K562 (cell line): ENCODE measurements around the gene CORT. TPM values are rescaled to one million over a fixed set of nuclear protein-coding genes. Genes with fewer than 3 reads are reported as not detected.

Experiments
- FOXK1 ChIP-seq: sonication (generic); formaldehyde crosslinking; IDR thresholded peaks from 2 replicates; pipeline ENCODE4 v1.8.0; 2022; ENCODE audit warnings: missing genetic modification reagents, mild to moderate bottlenecking, borderline replicate concordance
- FUS ChIP-seq: fragments of 200-400 bp; formaldehyde crosslinking; optimal IDR thresholded peaks from 2 replicates; pipeline ENCODE3; 2017; ENCODE audit warnings: low read depth, low read length
- HNRNPK ChIP-seq: fragments of 200-400 bp; formaldehyde crosslinking; IDR thresholded peaks from one replicate; pipeline ENCODE4 v1.6.1; 2018; ENCODE audit warnings: mild to moderate bottlenecking, low read depth, low read length; ENCODE audit not compliant: poor library complexity, severe bottlenecking
- KAT2B ChIP-seq: IDR thresholded peaks from one replicate; pipeline ENCODE4 v1.6.1; 2012; ENCODE audit warnings: low read depth, mild to moderate bottlenecking, control low read depth, inconsistent platforms, low read length, moderate library complexity
- KDM4B ChIP-seq, 2 experiments: fragments of 450-650 bp in 1 of 2; sonication (generic) in 1 of 2; IDR thresholded peaks; 2 replicates each; pipeline ENCODE4 v1.6.1; 2016 to 2017; ENCODE audit warnings: borderline replicate concordance in 2 of 2, antibody characterized with exemption in 1 of 2, low read depth in 1 of 2, mild to moderate bottlenecking in 1 of 2
- KLF6 ChIP-seq: fragments of 250-450 bp; sonication (Bioruptor Pico); IDR thresholded peaks from 2 replicates; pipeline ENCODE4 v1.4.0; 2020; ENCODE audit warnings: mild to moderate bottlenecking, moderate library complexity, borderline replicate concordance
- RBM17 ChIP-seq: fragments of 200-400 bp; formaldehyde crosslinking; IDR thresholded peaks from 2 replicates; pipeline ENCODE4 v1.6.1; 2017; ENCODE audit warnings: low read depth, mild to moderate bottlenecking, low read length, borderline replicate concordance
- SLC30A9 ChIP-seq: fragments of 250-450 bp; sonication (Bioruptor Pico); IDR thresholded peaks from 2 replicates; pipeline ENCODE4 v1.8.0; 2022; ENCODE audit warnings: mild to moderate bottlenecking, moderate library complexity
- TOE1 ChIP-seq, 2 experiments: fragments of 450-650 bp in 1 of 2; sonication (generic) in 1 of 2; formaldehyde crosslinking in 1 of 2; IDR thresholded peaks; 2 replicates each; pipeline versions ENCODE4 v1.7.1 to v1.8.0; 2016 to 2022; ENCODE audit warnings: borderline replicate concordance in 2 of 2, mild to moderate bottlenecking in 2 of 2, antibody characterized with exemption in 1 of 2, inconsistent platforms in 1 of 2, low read depth in 1 of 2, missing genetic modification reagents in 1 of 2, moderate library complexity in 1 of 2
- ZNF184 ChIP-seq: sonication (generic); formaldehyde crosslinking; IDR thresholded peaks from 2 replicates; pipeline ENCODE4 v1.5.0; 2020; ENCODE audit warnings: missing genetic modification reagents
- ZNF217 ChIP-seq: sonication (generic); formaldehyde crosslinking; IDR thresholded peaks from 2 replicates; pipeline ENCODE4 v1.8.0; 2022; ENCODE audit warnings: mild to moderate bottlenecking, missing genetic modification reagents
- ZNF324 ChIP-seq: fragments of 250-450 bp; sonication (Bioruptor Pico); IDR thresholded peaks from 2 replicates; pipeline ENCODE4 v1.4.0; 2020; ENCODE audit warnings: mild to moderate bottlenecking
- ZNF41 ChIP-seq: fragments of 250-450 bp; sonication (Bioruptor Pico); conservative IDR thresholded peaks from 2 replicates; pipeline ENCODE4 v1.4.0; 2020; ENCODE audit warnings: mild to moderate bottlenecking
- ZNF778 ChIP-seq: fragments of 450-650 bp; formaldehyde crosslinking; IDR thresholded peaks from 2 replicates; pipeline ENCODE4 v1.4.0; 2020; ENCODE audit warnings: mild to moderate bottlenecking, moderate library complexity
- polyA plus RNA-seq, 8 experiments: library from polyadenylated mRNA; depleted of rRNA in 4 of 8; stranded (reverse) in 5 of 8; unstranded in 3 of 8; fragments of >200 nt; fragmentation: Nextera tagmentation in 2 of 8; fragmentation: Illumina TruSeq in 1 of 8; extraction: Ambion mirVana in 2 of 8; extraction: Trizol in 1 of 8; gene quantifications; 2 replicates each; pipeline versions ENCODE4 v1.2.1 to v1.2.3, GENCODE V29; 2011 to 2014; ENCODE audit warnings: inconsistent platforms in 1 of 8, missing spikeins in 1 of 8
- total RNA-seq, 7 experiments: library from RNA; depleted of rRNA in 6 of 7; stranded (reverse); fragments of >200 nt in 6 of 7; fragmentation: Illumina TruSeq in 2 of 7; extraction: Trizol in 2 of 7; gene quantifications; 2 replicates each; pipeline versions ENCODE4 v1.2.1 to v1.2.3, GENCODE V29; 2011 to 2021; ENCODE audit warnings: low replicate concordance in 1 of 7
- TF ChIP-seq, protein P1 (sequence below): sonication (generic); formaldehyde crosslinking; IDR thresholded peaks from 2 replicates; pipeline ENCODE4 v1.9.0; 2022; ENCODE audit warnings: mild to moderate bottlenecking, missing genetic modification reagents
- TF ChIP-seq, protein P2 (sequence below): fragments of 450-650 bp; IDR thresholded peaks from 2 replicates; pipeline ENCODE4 v1.6.1; 2016; ENCODE audit warnings: mild to moderate bottlenecking
- TF ChIP-seq, protein P3 (sequence below), 2 experiments: fragments of 450-650 bp; IDR thresholded peaks; 2 replicates each; pipeline ENCODE4 v1.6.1; 2016
- TF ChIP-seq, protein P4 (sequence below): fragments of 250-450 bp; sonication (Bioruptor Pico); IDR thresholded peaks from 2 replicates; pipeline ENCODE4 v1.4.0; 2020; ENCODE audit warnings: borderline replicate concordance

CORT gene
- total and polyA plus RNA-seq, 9 of the 15 experiments (the other 6 are each of a cell fraction or from before 2014, with no cell fraction given), result 0.08 to 0.54 (median 0.13) TPM; not detected in 5

DNA sequence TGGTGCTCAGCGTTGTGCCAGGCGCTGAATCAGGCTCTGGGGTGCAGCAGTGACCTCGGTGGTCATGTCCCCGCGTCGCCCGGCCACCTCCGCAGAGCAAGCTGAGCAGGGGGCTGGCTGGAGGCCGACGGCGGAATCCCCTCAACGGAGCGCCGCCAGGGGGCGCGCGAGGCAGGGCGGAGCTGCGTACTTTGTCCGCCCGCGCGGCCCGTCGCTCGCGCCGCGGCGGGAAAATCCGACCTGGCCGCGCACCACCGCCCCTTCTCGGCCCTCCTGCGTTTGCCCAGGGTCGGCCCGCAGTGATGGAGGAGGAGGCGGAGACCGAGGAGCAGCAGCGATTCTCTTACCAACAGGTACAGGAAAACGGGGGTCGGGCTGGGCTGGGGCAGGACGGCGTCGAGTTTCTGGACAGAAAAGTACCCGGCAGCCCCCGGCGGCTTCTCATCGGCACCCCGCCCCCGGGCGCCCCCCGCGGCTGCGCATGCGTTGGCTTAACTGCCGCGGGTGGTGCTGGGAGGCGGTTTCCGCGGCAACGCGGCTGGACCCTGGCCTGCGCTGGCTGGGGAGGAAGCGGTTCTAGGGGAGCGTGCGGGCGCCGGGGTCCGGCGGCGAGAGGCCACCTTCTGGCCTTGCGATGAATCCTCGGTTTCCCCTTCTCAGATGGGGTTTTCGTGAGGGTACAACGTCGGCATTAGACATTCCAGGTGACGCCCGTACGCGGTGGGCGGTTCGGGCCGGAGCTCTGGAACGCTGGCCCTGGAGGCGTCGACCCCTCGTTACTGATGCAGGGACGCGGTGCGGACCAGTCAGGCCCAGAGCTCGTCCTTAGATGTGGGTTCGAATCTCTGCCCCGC, 19.4 kb upstream of the CORT start, which contains the start of gene CENPS (continued):
- no peak for TF ChIP-seq RBM17
- TF ChIP-seq, protein P1, sequence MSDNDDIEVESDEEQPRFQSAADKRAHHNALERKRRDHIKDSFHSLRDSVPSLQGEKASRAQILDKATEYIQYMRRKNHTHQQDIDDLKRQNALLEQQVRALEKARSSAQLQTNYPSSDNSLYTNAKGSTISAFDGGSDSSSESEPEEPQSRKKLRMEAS, result peak; percentile 95
- TF ChIP-seq, protein P2, sequence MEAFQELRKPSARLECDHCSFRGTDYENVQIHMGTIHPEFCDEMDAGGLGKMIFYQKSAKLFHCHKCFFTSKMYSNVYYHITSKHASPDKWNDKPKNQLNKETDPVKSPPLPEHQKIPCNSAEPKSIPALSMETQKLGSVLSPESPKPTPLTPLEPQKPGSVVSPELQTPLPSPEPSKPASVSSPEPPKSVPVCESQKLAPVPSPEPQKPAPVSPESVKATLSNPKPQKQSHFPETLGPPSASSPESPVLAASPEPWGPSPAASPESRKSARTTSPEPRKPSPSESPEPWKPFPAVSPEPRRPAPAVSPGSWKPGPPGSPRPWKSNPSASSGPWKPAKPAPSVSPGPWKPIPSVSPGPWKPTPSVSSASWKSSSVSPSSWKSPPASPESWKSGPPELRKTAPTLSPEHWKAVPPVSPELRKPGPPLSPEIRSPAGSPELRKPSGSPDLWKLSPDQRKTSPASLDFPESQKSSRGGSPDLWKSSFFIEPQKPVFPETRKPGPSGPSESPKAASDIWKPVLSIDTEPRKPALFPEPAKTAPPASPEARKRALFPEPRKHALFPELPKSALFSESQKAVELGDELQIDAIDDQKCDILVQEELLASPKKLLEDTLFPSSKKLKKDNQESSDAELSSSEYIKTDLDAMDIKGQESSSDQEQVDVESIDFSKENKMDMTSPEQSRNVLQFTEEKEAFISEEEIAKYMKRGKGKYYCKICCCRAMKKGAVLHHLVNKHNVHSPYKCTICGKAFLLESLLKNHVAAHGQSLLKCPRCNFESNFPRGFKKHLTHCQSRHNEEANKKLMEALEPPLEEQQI, result no peak
- TF ChIP-seq ZNF217 (CRISPR knock-in tag), result no peak
- no peak for TF ChIP-seq ZNF778 (CRISPR knock-in tag)
- TF ChIP-seq KDM4B (IDR thresholded peaks at IDR 0.05; ENCODE audit: borderline replicate concordance in 2 of 2, low read depth in 1 of 2), result peak in 1 of 2 experiments; percentile 15; a peak in 1 of 4 replicates
- peak; percentile 87; the same call in 1 of the 2 replicates for TF ChIP-seq TOE1 (IDR thresholded peaks at IDR 0.05; ENCODE audit: borderline replicate concordance)
- TF ChIP-seq TOE1 (CRISPR knock-in tag; IDR thresholded peaks at IDR 0.05; ENCODE audit: borderline replicate concordance, low read depth), result peak; percentile 97
- TF ChIP-seq ZNF41, result peak; percentile 71; the same call in 1 of the 2 replicates
- TF ChIP-seq ZNF324 (CRISPR knock-in tag), result peak; percentile 24; the same call in 1 of the 2 replicates
- TF ChIP-seq, protein P3, sequence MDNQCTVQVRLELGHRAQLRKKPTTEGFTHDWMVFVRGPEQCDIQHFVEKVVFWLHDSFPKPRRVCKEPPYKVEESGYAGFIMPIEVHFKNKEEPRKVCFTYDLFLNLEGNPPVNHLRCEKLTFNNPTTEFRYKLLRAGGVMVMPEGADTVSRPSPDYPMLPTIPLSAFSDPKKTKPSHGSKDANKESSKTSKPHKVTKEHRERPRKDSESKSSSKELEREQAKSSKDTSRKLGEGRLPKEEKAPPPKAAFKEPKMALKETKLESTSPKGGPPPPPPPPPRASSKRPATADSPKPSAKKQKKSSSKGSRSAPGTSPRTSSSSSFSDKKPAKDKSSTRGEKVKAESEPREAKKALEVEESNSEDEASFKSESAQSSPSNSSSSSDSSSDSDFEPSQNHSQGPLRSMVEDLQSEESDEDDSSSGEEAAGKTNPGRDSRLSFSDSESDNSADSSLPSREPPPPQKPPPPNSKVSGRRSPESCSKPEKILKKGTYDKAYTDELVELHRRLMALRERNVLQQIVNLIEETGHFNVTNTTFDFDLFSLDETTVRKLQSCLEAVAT (IDR thresholded peaks at IDR 0.05), result no peak
- peak; percentile 44 for TF ChIP-seq FUS
- no peak for TF ChIP-seq SLC30A9 (CRISPR knock-in tag)
- no peak for TF ChIP-seq KAT2B
- peak; percentile 79; the same call in 1 of the 2 replicates for TF ChIP-seq KLF6 (CRISPR knock-in tag)
- no peak for TF ChIP-seq HNRNPK
- TF ChIP-seq, protein P4, sequence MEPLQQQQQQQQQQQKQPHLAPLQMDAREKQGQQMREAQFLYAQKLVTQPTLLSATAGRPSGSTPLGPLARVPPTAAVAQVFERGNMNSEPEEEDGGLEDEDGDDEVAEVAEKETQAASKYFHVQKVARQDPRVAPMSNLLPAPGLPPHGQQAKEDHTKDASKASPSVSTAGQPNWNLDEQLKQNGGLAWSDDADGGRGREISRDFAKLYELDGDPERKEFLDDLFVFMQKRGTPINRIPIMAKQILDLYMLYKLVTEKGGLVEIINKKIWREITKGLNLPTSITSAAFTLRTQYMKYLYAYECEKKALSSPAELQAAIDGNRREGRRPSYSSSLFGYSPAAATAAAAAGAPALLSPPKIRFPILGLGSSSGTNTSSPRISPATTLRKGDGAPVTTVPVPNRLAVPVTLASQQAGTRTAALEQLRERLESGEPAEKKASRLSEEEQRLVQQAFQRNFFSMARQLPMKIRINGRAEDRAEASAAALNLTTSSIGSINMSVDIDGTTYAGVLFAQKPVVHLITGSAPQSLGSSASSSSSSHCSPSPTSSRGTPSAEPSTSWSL (CRISPR knock-in tag), result peak; percentile 27; the same call in 1 of the 2 replicates
- TF ChIP-seq ZNF184, result no peak
- peak; percentile 45; the same call in 1 of the 2 replicates for TF ChIP-seq FOXK1 (CRISPR knock-in tag)
